ENCODE data around the gene TBC1D12.

TBC1D12 gene

GRCh38 chr10:94407668-94408067 lies 5.3 kb downstream of the TBC1D12 start:
- DNase-seq (ENCODE audit: low read depth), result no peak

- no peak for DNase-seq (ENCODE audit: low read depth)
Measured at GRCh38 chr10:94409021-94409657, 6.8 kb downstream of the TBC1D12 start.

GRCh38 chr10:94411304-94411703 lies 9.0 kb downstream of the TBC1D12 start:
- no peak for DNase-seq (ENCODE audit: low read depth)

GRCh38 chr10:94412449-94412848 lies 10.1 kb downstream of the TBC1D12 start:
- no peak for DNase-seq (ENCODE audit: low read depth)

GRCh38 chr10:94413361-94413760 lies 11.0 kb downstream of the TBC1D12 start:
- DNase-seq (ENCODE audit: low read depth), result no peak

GRCh38 chr10:94416896-94417295 lies 14.6 kb downstream of the TBC1D12 start:
- DNase-seq (ENCODE audit: low read depth), result no peak

GRCh38 chr10:94417321-94417720 lies 15.0 kb downstream of the TBC1D12 start:
- no peak for DNase-seq (ENCODE audit: low read depth)

- DNase-seq (ENCODE audit: low read depth), result no peak
Measured at GRCh38 chr10:94420516-94420915, 18.2 kb downstream of the TBC1D12 start.

- DNase-seq (ENCODE audit: low read depth), result no peak
Measured at GRCh38 chr10:94420998-94421528, 18.7 kb downstream of the TBC1D12 start.

- peak; percentile 75 for DNase-seq (ENCODE audit: low read depth)
Measured at GRCh38 chr10:94423627-94424026, 21.3 kb downstream of the TBC1D12 start.

GRCh38 chr10:94424714-94425337 lies 22.5 kb downstream of the TBC1D12 start:
- DNase-seq (ENCODE audit: low read depth), result no peak

GRCh38 chr10:94425942-94426341 lies 23.6 kb downstream of the TBC1D12 start:
- no peak for DNase-seq (ENCODE audit: low read depth)

GRCh38 chr10:94427166-94427565 lies 24.8 kb downstream of the TBC1D12 start:
- DNase-seq (ENCODE audit: low read depth), result no peak

GRCh38 chr10:94428766-94429707 lies 26.7 kb downstream of the TBC1D12 start:
- DNase-seq (ENCODE audit: low read depth), result peak; percentile 61

GRCh38 chr10:94430701-94431100 lies 28.4 kb downstream of the TBC1D12 start:
- peak; percentile 53 for DNase-seq (ENCODE audit: low read depth)

GRCh38 chr10:94432443-94432842 lies 30.1 kb downstream of the TBC1D12 start:
- DNase-seq (ENCODE audit: low read depth), result no peak

GRCh38 chr10:94439275-94439861 lies 37.0 kb downstream of the TBC1D12 start:
- peak; percentile 25 for DNase-seq (ENCODE audit: low read depth)

- no peak for DNase-seq (ENCODE audit: low read depth)
Measured at GRCh38 chr10:94440096-94440495, 37.8 kb downstream of the TBC1D12 start.

GRCh38 chr10:94443047-94443446 lies 40.7 kb downstream of the TBC1D12 start:
- no peak for DNase-seq (ENCODE audit: low read depth)

GRCh38 chr10:94443549-94443948 lies 41.2 kb downstream of the TBC1D12 start:
- no peak for DNase-seq (ENCODE audit: low read depth)

GRCh38 chr10:94450782-94451181 lies 48.4 kb downstream of the TBC1D12 start:
- DNase-seq (ENCODE audit: low read depth), result no peak

- DNase-seq (ENCODE audit: low read depth), result no peak
Measured at GRCh38 chr10:94451883-94452519, 49.7 kb downstream of the TBC1D12 start.
